Measurements from ENCODE around the gene ZHX3.
A peak's percentile ranks its signal among the peaks of the same experiment; 100 is the strongest.

Gene ZHX3

GRCh38 chr20:41169162-41169690, 148.3 kb downstream of the ZHX3 start:
- DNase-seq: peak; percentile 6

- DNase-seq: peak; percentile 12
Observed at GRCh38 chr20:41168281-41169161, 149.0 kb downstream of the ZHX3 start.

- peak; percentile 13 for DNase-seq
Observed at GRCh38 chr20:41167481-41168253, 149.9 kb downstream of the ZHX3 start.

DNA sequence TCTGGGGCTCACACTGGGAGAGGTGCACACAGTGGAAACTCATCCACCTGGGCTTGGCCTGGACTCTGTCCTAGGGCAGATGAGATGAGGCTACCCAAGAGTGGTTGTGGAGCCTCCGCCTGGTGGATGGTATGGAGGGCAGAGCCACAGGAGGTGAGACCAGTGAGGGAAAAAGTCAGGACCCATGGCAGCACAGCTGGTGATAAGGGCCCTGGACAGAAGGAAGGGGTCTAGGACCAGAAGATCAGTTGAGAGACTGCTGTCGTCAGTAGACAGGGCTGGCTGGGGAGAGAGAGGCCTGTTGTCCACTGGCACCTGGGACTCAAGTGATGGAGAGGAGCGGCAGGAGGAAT, 150.4 kb downstream of the ZHX3 start:
- peak; percentile 15 for DNase-seq

- peak; percentile 8 for DNase-seq
Observed at GRCh38 chr20:41166201-41167117, 151.1 kb downstream of the ZHX3 start.

GRCh38 chr20:41165001-41165882, 152.3 kb downstream of the ZHX3 start:
- DNase-seq: no peak

DNA sequence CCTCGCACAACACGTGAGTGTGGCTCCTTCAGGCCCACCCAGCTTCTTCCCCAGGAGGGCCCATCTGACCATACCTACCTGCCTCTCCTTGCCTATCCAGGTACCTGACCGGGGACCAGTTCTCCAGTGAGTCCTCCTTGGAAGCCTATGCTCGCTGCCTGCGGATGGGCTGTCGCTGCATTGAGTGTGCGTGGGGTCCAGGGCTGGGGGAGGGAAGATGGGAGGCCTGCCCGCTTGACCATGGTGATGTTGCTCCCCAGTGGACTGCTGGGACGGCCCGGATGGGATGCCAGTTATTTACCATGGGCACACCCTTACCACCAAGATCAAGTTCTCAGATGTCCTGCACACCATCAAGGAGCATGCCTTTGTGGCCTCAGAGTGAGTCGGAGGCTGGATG, 153.7 kb downstream of the ZHX3 start:
- no peak for DNase-seq

- no peak for DNase-seq
Observed at GRCh38 chr20:41162396-41162795, 155.1 kb downstream of the ZHX3 start.

- DNase-seq: no peak
Observed at GRCh38 chr20:41161886-41162285, 155.6 kb downstream of the ZHX3 start.

DNA sequence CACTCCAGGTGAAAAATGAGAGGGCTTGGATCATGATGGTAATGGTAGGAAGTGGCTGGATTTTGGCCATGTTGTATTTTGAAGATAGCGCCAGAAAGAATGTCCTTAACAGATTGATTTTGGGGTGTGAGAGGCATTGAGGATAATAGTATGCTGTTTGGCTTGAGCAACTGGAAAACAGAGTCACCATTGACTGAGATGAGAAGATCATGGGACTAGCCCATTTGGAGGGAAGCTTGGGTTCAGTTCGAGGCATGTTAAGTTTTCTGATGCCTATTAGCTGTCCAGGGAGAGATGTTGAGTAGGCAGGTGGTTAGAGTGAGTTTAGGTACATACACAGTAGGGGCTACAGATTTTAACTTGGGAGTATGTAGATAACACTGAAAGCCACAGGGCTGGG, 156.8 kb downstream of the ZHX3 start:
- no peak for DNase-seq

GRCh38 chr20:41159547-41159946, 158.0 kb downstream of the ZHX3 start:
- no peak for DNase-seq

GRCh38 chr20:41158082-41158625, 159.4 kb downstream of the ZHX3 start:
- DNase-seq: no peak

DNA sequence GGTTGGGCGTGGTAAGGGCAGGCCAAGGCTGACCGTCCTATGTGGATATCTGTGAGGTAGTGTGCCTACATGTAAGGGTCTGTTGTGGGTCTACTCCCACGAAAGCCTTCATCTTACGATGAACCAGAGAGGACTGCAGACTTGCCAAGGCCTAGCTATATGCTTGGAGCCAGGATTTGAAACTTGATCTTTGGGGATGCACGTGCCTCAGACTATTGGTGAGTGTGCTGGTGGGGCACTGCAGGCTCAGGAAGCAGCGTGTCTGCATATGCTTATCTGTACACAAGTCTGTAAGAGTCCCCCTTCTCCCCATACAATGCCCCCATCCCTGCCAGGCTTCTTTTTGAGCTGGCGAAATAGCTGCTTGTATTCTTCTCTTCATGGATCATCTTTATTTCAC, 162.3 kb downstream of the ZHX3 start:
- no peak for DNase-seq

- DNase-seq: no peak
Observed at GRCh38 chr20:41154436-41155176, 162.9 kb downstream of the ZHX3 start.

DNA sequence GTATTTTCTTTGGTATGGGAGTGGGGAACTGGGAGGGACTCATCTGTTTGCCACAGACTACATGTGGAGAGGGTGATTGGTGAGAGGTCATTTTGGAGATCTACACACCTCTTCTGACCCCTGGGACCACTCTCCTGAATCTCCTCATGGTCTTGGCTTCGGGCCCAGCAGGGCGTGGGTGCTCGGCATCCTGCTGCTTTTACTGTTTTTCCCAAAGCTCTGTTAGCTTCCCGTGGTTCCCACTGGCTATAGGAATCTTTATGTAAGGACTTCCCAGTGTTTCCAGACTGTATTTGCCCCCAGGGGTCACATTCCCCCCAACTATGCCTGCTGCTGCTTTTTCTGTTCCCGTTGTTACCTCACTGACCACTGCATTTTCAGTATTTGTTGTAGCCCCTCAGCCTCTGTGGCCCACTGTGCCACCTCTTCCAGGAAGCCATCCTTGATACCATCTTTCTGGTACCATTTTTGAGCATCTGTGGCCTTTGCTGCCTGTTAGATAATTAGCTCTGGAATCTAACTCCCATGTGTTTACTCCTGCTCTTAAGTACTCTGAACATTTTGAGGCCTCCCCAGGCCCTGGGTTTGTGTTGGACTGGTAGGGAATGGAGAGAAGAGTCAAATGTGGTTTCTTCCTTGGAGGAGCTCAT, 165.3 kb downstream of the ZHX3 start:
- no peak for DNase-seq

GRCh38 chr20:41151134-41151869, 166.2 kb downstream of the ZHX3 start:
- no peak for DNase-seq

- DNase-seq: no peak
Observed at GRCh38 chr20:41150664-41151063, 166.9 kb downstream of the ZHX3 start.

DNA sequence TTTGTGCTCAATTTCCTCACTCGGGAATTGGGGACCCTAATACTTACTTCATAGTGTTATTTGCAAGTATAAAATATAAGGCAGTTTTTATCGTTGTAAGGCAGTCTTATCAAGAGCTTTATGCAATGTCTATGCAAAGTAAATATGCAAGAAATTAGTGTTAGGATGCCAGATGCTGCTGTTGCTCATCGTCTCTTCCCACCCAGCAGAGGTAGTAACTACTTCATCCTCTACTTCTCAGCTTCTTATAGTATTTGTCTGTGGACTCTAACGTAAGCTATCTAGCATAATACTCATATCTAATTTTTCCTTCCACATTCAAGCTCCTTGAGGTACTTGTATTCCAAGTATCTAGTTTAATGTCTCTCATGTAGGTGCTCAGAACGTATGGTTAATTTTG, 168.6 kb downstream of the ZHX3 start:
- DNase-seq: no peak

- no peak for DNase-seq
Observed at GRCh38 chr20:41147767-41148191, 169.8 kb downstream of the ZHX3 start.

Data from right hindlimb (tissue), 1 donor.